Daoy (cell line): ENCODE measurements around the gene PGM3. TPM values are rescaled to one million over a fixed set of nuclear protein-coding genes. Genes with fewer than 3 reads are reported as not detected.
"Not testable (repeated sequence)": the region's sequence is repeated elsewhere in the genome, so short reads cannot be mapped to it uniquely, and the experiment has no call there.

Experiments
- DNase-seq: peaks from one replicate; pipeline ENCODE4 v3.0.0-alpha.2; 2015; ENCODE audit warnings: low read depth
- total RNA-seq: library from RNA; depleted of rRNA; stranded (reverse); fragments of >200 nt; shearing (Covaris generic); gene quantifications from 2 replicates; pipeline ENCODE4 v1.2.3, GENCODE V29; 2014; rRNA removed

The PGM3 gene, protein sequence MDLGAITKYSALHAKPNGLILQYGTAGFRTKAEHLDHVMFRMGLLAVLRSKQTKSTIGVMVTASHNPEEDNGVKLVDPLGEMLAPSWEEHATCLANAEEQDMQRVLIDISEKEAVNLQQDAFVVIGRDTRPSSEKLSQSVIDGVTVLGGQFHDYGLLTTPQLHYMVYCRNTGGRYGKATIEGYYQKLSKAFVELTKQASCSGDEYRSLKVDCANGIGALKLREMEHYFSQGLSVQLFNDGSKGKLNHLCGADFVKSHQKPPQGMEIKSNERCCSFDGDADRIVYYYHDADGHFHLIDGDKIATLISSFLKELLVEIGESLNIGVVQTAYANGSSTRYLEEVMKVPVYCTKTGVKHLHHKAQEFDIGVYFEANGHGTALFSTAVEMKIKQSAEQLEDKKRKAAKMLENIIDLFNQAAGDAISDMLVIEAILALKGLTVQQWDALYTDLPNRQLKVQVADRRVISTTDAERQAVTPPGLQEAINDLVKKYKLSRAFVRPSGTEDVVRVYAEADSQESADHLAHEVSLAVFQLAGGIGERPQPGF
- total RNA-seq = 59.8 and 77.3 TPM in 2 replicates

GRCh38 chr6:83192871-83193746, at the start of gene PGM3, which contains the start of gene RWDD2A:
TSS of gene PGM3 (minus strand) at chr6:83193265. CDS start at chr6:83191012, 2,253 bp downstream.
TSS of gene RWDD2A (plus strand) at chr6:83193357. CDS start at chr6:83194452, 1,095 bp downstream.
- DNase-seq = peak; percentile 97

DNA sequence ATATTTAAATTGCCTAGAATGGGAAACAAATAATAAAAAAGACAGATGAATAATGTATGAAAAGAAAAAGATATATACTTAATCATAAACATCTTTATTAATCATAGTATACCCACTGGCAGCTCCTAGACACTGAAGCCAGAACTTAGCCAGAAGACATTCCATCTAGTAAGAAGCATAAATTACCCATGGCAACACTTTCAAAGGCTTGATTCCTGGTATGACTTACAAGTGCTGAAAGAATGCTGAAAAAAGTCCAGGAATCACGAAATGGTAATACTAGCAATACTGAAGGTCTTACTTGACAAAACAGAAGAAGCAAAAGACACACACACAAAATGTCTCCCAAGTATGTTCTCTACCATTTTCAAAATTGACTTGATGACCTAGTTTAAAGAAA, 38.1 kb upstream of the PGM3 start:
- no peak for DNase-seq

GRCh38 chr6:83226517-83226916, 33.5 kb upstream of the PGM3 start:
- no peak for DNase-seq

DNA sequence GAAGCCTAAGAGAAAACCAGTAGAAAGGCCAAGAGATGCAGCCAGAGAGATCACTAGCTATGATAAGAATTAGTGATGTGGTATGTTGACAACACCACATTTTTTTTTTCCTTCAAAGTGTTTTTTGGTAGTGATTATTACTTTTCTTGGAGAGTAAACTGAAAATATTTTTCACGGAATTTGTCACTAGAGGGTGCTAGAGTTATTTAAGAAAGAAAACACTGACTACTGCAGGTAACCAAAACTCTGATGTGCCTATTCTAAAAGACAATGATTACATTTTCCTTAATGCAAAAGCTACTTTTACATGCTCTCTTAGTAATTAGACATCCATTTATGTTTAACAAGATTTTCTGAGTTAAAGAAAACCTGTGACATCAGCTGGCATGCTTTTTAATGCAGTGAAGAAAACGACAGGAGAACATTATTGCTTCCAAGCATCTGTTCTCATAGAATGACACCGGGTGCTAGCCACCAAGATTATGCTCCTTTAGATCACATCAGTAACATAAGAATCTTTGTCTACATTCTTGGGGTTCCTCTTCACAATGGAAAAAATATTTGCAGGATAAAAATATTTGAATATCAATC, 28.9 kb upstream of the PGM3 start:
- DNase-seq = no peak

DNA sequence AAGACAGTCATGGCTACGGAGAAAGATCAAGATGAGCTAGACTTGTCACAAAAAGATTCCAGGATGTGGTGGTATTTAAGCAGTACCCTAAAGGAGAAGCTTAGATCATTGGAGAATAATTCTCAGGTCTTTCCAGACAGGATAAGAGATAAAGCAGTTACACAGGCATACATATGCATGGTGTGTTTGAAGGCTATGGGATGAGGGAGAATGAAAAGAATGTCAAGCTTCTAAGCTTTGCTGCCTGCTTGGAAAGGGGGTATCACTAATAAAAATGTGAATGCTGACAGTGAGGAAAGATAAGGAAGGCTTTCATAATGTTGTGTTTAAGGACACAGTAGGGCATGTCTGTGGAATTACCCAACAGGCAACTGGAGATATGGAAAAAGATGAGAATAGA, 28.2 kb upstream of the PGM3 start:
- DNase-seq = no peak

GRCh38 chr6:83220121-83220520, 27.1 kb upstream of the PGM3 start:
- DNase-seq = no peak

DNA sequence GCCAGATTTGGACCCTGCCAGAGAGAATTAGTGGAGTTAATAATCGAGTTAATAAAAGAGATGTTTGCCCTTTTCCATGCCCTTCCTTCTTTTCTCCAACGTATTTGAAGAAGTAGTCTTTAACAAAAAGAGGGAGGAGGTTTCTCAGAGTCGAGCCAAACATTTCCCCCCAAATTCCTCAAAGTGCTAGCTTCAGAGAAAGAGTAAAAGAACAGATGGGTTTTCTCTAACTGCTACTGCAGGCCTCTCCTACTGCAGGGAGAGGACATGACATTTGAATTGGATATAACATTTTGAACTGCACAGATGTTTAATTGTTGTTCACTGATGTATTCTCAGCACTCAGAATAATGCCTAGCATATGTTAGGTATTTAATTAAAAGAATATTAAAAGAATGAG, 25.6 kb upstream of the PGM3 start:
- DNase-seq = no peak

DNA sequence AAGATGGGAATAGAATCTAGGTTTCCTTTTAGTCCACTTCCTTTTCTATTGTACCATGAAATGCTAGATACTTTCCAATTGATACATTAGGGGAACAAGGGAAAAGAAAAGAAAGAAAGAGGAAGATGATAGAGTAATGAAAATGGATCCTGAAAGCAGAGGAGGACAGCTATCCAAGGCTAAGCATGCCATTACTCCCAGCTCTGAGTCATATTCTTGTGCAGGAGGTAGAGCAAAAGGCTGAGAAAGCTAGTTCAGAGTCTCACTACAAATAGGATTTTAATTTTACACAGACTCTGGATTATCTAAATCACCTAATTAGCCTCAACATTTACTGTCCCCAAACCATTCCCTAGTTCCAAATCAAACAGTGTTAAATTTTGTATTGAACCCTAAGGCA, 23.7 kb upstream of the PGM3 start:
- DNase-seq = no peak

- DNase-seq = peak; percentile 67
Measured at GRCh38 chr6:83215131-83216047, 22.3 kb upstream of the PGM3 start.

DNA sequence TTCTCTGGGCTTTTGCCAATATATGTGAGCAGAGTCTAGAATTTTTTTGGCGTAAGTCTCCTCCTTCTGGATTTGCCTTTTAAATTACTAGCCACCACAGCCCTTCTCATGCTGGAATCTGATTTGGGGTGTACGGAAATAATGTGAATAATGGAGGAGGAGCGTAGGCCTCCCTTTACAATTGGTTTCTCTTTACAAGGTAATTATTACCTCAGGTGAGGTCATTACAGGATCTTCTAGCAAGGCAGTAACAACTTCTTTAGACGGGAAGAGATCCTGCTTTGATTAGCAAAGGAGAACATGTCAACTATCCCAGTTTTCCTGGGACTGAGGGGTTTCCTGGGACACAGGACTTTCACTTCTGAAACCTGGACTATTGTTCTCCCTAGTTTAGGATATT, 9.0 kb upstream of the PGM3 start:
- DNase-seq = no peak

- DNase-seq = peak; percentile 84
Measured at GRCh38 chr6:83199863-83200225, 6.8 kb upstream of the PGM3 start.

GRCh38 chr6:83199173-83199862, 6.3 kb upstream of the PGM3 start:
- DNase-seq = no peak

DNA sequence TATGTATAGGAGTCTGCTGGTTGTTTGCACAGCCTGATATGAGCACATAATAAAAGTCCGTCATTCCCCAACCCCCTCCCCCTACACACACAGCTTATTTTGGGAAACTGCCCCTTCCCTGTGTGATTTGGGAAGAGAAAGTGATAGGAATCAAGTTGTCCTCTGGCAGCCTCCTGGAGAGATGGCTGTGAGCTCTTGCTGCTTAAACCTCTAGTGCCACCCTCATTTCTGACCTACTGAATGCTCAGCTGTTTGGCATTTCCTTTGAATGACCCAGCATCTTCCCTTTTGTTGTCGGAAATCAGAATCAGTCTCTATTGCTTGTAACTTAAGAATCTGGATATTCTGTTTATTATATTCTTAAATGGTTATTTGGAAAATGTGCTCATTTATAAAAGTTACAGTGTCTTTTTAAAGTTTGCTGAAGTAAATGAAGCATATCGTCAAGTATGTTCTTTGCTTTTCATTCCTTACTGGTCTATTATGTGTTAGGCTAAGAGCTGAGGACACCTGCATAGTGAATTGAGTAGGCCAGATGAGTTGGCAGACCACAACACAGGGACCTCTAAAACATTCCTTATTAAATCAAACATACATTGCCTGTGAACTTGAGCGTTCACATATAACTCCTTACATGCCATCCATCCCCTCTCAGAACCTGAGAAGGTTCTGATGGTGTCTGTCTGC, 5.6 kb upstream of the PGM3 start:
- peak; percentile 48 for DNase-seq

DNA sequence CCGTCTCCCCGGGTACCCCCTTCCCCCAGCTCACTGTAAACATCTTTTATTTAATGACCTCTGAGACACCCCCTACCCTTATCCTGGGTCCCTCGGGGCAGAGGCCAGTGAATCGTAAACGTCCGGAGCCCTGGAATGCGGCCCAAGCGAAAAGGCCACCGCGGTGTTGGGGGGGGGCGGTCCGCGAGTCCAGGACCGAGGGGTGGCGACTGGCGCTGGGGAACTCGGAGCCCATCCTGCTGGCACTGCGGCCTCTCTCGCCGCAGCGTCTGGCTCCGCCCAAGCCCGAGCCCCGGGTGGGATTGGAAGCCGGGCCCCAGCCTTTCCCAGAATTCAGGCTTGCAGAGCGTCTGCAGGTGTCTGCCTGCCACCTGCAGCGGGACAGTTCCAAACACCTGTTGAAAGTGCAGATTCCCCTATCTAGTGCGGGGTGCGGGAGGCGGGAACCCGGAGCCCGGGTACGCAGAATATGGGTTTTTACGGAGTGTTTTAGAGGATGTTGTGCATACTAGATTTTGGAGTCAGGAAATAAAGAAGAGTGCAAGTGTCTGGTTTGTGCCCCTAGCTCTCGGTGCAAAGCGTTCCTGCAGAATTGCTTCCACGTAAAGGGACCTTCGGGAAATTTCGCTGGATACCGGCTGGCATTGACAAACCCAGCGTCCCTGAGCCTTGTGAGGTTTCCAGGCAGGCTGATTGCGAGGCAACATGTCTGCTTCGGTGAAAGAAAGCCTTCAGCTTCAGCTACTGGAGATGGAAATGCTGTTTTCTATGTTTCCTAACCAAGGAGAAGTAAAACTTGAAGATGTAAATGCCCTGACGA, 892 bp upstream of the PGM3 start:
- peak; percentile 54 for DNase-seq

DNA sequence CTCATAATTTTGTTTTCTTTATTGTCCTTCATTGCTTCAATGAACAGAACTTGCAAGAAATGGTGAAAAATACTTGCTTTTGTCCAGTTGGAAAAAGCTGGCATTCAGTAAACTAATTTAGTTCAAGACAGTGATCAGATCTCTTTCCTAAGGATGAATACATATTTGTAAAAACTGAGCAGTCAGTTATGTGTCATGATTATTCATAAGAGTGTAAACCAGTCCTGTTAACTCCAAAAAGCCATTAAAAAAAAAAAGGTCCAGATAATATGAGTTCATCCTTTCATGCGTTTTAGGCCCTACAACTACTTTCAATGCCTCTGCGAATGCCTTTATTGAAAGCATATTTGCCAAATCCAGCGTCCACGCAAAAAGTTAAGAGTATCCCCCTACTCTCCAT, 609 bp downstream of the PGM3 start:
- no peak for DNase-seq

DNA sequence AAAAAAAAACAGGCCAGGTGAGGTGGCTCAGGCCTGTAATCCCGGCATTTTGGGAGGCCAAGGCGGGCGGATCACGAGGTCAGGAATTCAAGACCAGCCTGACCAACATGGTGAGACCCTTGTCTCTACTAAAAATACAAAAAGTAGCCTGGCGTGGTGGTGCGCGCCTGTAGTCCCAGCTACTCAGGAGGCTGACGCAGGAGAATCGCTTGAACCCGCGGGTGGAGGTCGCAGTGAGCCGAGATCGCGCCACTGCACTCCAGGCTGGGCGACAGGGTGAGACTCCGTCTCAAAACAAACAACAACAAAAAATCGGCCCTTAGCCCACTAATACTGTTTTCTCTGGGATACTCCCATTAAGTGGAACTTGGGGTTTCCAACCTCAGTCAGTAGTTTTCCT, 1.1 kb downstream of the PGM3 start:
- not testable (repeated sequence) for DNase-seq

- no peak for DNase-seq
Measured at GRCh38 chr6:83190626-83191025, 2.4 kb downstream of the PGM3 start.

GRCh38 chr6:83188501-83188900, 4.6 kb downstream of the PGM3 start:
- no peak for DNase-seq

DNA sequence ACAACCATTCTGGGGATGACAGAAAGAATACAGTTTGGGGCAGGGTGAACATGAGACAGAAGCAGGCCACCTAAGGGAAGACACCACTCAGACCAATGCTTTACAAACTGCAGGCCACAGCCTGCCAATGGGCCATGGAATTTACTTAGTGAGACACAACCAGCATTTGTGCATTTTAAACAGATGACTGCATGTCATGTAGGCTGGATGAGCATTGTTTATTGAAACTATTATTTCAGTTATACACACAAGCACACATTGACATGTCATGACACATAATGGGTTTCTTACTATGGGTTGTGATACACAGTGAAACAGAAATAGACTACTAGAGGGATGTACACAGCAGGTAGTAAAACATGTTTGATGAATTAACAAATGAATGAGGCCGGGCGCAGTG, 8.0 kb downstream of the PGM3 start:
- DNase-seq = no peak
